DOHH2 (cell line): ENCODE results near the gene SHROOM1.
"Not testable (repeated sequence)": the region's sequence is repeated elsewhere in the genome, so short reads cannot be mapped to it uniquely, and the experiment has no call there.

Source experiments
- H3F3A ChIP-seq: fragments of 200-600 bp; sonication (generic), shearing (Covaris generic); 2 replicates; pipeline ENCODE4 v1.6.0; 2016; ENCODE audit warnings: antibody characterized with exemption, mild to moderate bottlenecking; ENCODE audit not compliant: control insufficient read depth, insufficient read depth
- H3K27ac ChIP-seq: fragments of 200-600 bp; sonication (generic); 2 replicates; pipeline ENCODE4 v1.5.1; 2014; ENCODE audit warnings: low read depth, mild to moderate bottlenecking, low read length, moderate library complexity
- H3K27me3 ChIP-seq: fragments of 200-600 bp; sonication (generic); 2 replicates; pipeline ENCODE4 v1.6.1; 2014; ENCODE audit warnings: mild to moderate bottlenecking, low read length, mixed read lengths; ENCODE audit not compliant: control insufficient read depth
- H3K36me3 ChIP-seq: fragments of 200-600 bp; sonication (generic); 2 replicates; pipeline ENCODE4 v1.6.1; 2014; ENCODE audit warnings: mild to moderate bottlenecking, low read length, moderate library complexity, mixed read lengths; ENCODE audit not compliant: control insufficient read depth
- H3K4me1 ChIP-seq: fragments of 200-600 bp; sonication (generic); 2 replicates; pipeline ENCODE4 v1.6.1; 2014; ENCODE audit warnings: mild to moderate bottlenecking, low read length, mixed read lengths; ENCODE audit not compliant: control insufficient read depth
- H3K4me2 ChIP-seq: fragments of 200-600 bp; sonication (generic); 2 replicates; pipeline ENCODE4 v1.6.0; 2014; ENCODE audit warnings: mild to moderate bottlenecking, low read length, moderate library complexity
- H3K4me3 ChIP-seq: fragments of 200-600 bp; sonication (generic); 2 replicates; pipeline ENCODE4 v1.5.1; 2014; ENCODE audit warnings: mild to moderate bottlenecking, low read length, mixed read lengths
- H3K79me2 ChIP-seq: fragments of 200-600 bp; sonication (generic); 2 replicates; pipeline ENCODE4 v1.6.1; 2014; ENCODE audit warnings: mild to moderate bottlenecking, low read length, mixed read lengths; ENCODE audit not compliant: control insufficient read depth
- H3K9me2 ChIP-seq: fragments of 200-600 bp; sonication (generic); replicated peaks from 2 replicates; pipeline ENCODE4 v1.6.1; 2014; ENCODE audit warnings: mild to moderate bottlenecking, low read length, mixed read lengths; ENCODE audit not compliant: control insufficient read depth
- H3K9me3 ChIP-seq: fragments of 200-600 bp; sonication (generic); 2 replicates; pipeline ENCODE4 v1.6.1; 2014; ENCODE audit warnings: antibody characterized with exemption, low read length, mixed read lengths; ENCODE audit not compliant: control insufficient read depth, insufficient read depth
- H4K20me1 ChIP-seq: fragments of 200-600 bp; sonication (generic); 2 replicates; pipeline ENCODE4 v1.6.0; 2014; ENCODE audit warnings: low read depth, mild to moderate bottlenecking, antibody characterized with exemption, low read length, moderate library complexity; ENCODE audit not compliant: control insufficient read depth, insufficient read depth
- EZH2phosphoT487 ChIP-seq: fragments of 200-600 bp; sonication (generic); IDR thresholded peaks from 2 replicates; pipeline ENCODE4 v1.6.1; 2017; ENCODE audit warnings: borderline replicate concordance, mild to moderate bottlenecking, antibody characterized with exemption, low read length, moderate library complexity, mixed read lengths
- TF ChIP-seq, protein P1 (sequence below): fragments of 200-600 bp; sonication (generic); IDR thresholded peaks from one replicate; pipeline ENCODE4 v1.5.1; 2014; ENCODE audit warnings: antibody characterized with exemption, mild to moderate bottlenecking, low read depth, low read length; ENCODE audit not compliant: poor library complexity, severe bottlenecking

The SHROOM1 gene

GRCh38 chr5:132808448-132808847 lies 22.0 kb downstream of the SHROOM1 start:
- Histone ChIP-seq H4K20me1 (no peaks in the 10 kb centered on the region), H3K4me2 (no peak overlapping the region), H3K9me2 (no peaks in the 10 kb centered on the region), H3K9me3 (no peaks in the 10 kb centered on the region), H3K36me3 (no peaks in the 10 kb centered on the region), H3K4me3 (no peak overlapping the region), H3F3A (no peaks in the 10 kb centered on the region), H3K4me1 (no peaks in the 10 kb centered on the region), H3K79me2 (no peaks in the 10 kb centered on the region), H3K27me3 (peaks cover 32% of the 10 kb centered on the region), H3K27ac (no peak overlapping the region)
- TF ChIP-seq, protein P1, sequence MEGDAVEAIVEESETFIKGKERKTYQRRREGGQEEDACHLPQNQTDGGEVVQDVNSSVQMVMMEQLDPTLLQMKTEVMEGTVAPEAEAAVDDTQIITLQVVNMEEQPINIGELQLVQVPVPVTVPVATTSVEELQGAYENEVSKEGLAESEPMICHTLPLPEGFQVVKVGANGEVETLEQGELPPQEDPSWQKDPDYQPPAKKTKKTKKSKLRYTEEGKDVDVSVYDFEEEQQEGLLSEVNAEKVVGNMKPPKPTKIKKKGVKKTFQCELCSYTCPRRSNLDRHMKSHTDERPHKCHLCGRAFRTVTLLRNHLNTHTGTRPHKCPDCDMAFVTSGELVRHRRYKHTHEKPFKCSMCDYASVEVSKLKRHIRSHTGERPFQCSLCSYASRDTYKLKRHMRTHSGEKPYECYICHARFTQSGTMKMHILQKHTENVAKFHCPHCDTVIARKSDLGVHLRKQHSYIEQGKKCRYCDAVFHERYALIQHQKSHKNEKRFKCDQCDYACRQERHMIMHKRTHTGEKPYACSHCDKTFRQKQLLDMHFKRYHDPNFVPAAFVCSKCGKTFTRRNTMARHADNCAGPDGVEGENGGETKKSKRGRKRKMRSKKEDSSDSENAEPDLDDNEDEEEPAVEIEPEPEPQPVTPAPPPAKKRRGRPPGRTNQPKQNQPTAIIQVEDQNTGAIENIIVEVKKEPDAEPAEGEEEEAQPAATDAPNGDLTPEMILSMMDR: no peak
- TF ChIP-seq EZH2phosphoT487: no peak

- Histone ChIP-seq H3K4me3 (no peak overlapping the region), H3K9me3 (no peaks in the 10 kb centered on the region), H3F3A (no peaks in the 10 kb centered on the region), H3K27ac (no peak overlapping the region), H3K9me2 (no peaks in the 10 kb centered on the region), H4K20me1 (no peaks in the 10 kb centered on the region), H3K4me1 (no peaks in the 10 kb centered on the region), H3K79me2 (no peaks in the 10 kb centered on the region), H3K36me3 (no peaks in the 10 kb centered on the region), H3K27me3 (peaks cover 25% of the 10 kb centered on the region), H3K4me2 (no peak overlapping the region)
- TF ChIP-seq, protein P1: peak; percentile 21
- TF ChIP-seq EZH2phosphoT487: no peak
These were observed 23.1 kb downstream of the SHROOM1 start for GRCh38 chr5:132807163-132807838.

DNA sequence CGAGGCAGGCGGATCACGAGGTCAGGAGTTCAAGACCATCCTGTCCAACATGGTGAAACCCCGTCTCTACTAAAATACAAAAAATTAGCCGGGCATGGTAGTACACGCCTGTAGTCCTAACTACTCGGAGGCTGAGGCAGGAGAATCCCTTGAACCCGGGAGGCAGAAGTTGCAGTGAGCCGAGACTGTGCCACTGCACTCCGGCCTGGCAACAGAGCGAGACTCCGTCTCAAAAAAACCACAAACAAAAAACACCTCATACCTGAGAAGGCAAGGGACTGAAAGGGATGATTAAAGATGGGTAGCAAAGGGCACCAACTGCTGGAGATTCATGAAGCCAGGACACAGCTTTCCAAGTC lies 23.7 kb downstream of the SHROOM1 start:
- not testable (repeated sequence) for H3K4me2 ChIP-seq, H3K4me1 ChIP-seq

GRCh38 chr5:132805872-132806271 lies 24.6 kb downstream of the SHROOM1 start:
- not testable (repeated sequence) for H4K20me1 ChIP-seq, H3K4me3 ChIP-seq, H3K9me2 ChIP-seq, H3K79me2 ChIP-seq, H3K9me3 ChIP-seq, H3K36me3 ChIP-seq, H3K4me1 ChIP-seq, H3K27ac ChIP-seq, H3K4me2 ChIP-seq, H3F3A ChIP-seq
- H3K27me3 ChIP-seq: peaks cover 26% of the 10 kb centered on the region

More for the DNA sequence above, 23.7 kb downstream of the SHROOM1 start:
- H3K27me3 ChIP-seq: peaks cover 25% of the 10 kb centered on the region
- not testable (repeated sequence) for H4K20me1 ChIP-seq, H3K9me3 ChIP-seq, H3K4me3 ChIP-seq, H3K27ac ChIP-seq, H3K36me3 ChIP-seq, H3F3A ChIP-seq, H3K79me2 ChIP-seq, H3K9me2 ChIP-seq

DNA sequence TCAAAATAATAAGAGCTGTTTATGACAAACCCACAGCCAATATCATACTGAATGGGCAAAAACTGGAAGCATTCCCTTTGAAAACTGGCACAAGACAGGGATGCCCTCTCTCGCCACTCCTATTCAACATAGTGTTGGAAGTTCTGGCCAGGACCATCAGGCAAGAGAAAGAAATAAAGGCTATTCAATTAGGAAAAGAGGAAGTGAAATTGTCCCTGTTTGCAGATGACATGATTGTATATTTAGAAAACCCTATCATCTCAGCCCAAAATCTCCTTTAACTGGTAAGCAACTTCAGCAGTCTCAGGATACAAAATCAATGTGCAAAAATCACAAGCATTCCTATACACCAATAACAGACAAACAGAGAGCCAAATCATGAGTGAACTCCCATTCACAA lies 26.2 kb downstream of the SHROOM1 start:
- not testable (repeated sequence) for H3K4me3 ChIP-seq, H3K9me2 ChIP-seq, H3K79me2 ChIP-seq, H4K20me1 ChIP-seq, H3K4me1 ChIP-seq, H3K4me2 ChIP-seq, H3F3A ChIP-seq, H3K36me3 ChIP-seq, H3K9me3 ChIP-seq, H3K27ac ChIP-seq
- peaks cover 23% of the 10 kb centered on the region for H3K27me3 ChIP-seq

DNA sequence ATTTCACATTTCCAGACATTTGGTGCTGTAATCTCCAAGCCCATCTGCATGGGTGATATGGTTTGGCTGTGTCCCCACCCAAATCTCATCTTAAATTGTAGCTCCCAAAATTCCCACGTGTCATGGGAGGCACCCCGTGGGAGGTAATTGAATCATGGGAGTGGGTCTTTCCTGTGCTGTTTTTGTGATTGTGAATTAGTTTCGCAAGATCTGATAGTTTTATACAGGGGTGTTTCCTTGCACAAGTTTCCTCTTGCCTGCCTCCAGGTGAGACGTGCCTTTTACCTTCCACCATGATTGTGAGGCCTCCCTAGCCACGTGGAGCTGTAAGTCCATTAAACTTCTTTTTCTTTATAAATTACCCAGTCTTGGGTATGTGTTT lies 27.8 kb downstream of the SHROOM1 start:
- not testable (repeated sequence) for H3K9me2 ChIP-seq, H3K4me1 ChIP-seq, H3K9me3 ChIP-seq, H3K79me2 ChIP-seq, H3K4me2 ChIP-seq, H3K4me3 ChIP-seq, H3K36me3 ChIP-seq, H3F3A ChIP-seq, H3K27ac ChIP-seq, H4K20me1 ChIP-seq
- peaks cover 23% of the 10 kb centered on the region for H3K27me3 ChIP-seq
